Activated CD4-positive, alpha-beta T cell treated with anti-CD3 and anti-CD28 coated beads, Interleukin-2, Interleukin-4, amounts not matched to agents 100 ng/mL and 50 ng/mL, durations not matched to agents 16 hours and 8 hours (primary cell): ENCODE measurements around the gene CUX1.
"Not testable (repeated sequence)": the region's sequence is repeated elsewhere in the genome, so short reads cannot be mapped to it uniquely, and the experiment has no call there.

Experiments used
- DNase-seq: peaks from one replicate; pipeline ENCODE4 v3.0.0-alpha.2; 2020; ENCODE audit warnings: low spot score

Gene CUX1

GRCh38 chr7:102146122-102146521 lies 328.7 kb downstream of the CUX1 start:
- DNase-seq = no peak

GRCh38 chr7:102147008-102147407 lies 329.6 kb downstream of the CUX1 start:
- no peak for DNase-seq

GRCh38 chr7:102148799-102149198 lies 331.4 kb downstream of the CUX1 start:
- DNase-seq = no peak

GRCh38 chr7:102149416-102149815 lies 332.0 kb downstream of the CUX1 start:
- DNase-seq = no peak

GRCh38 chr7:102150266-102150665 lies 332.8 kb downstream of the CUX1 start:
- DNase-seq = no peak

GRCh38 chr7:102152672-102153598 lies 335.5 kb downstream of the CUX1 start:
- no peak for DNase-seq

- no peak for DNase-seq
Measured at GRCh38 chr7:102153599-102153946, 336.1 kb downstream of the CUX1 start.

- DNase-seq = no peak
Measured at GRCh38 chr7:102154425-102154824, 337.0 kb downstream of the CUX1 start.

GRCh38 chr7:102155821-102156441 lies 338.5 kb downstream of the CUX1 start:
- DNase-seq = no peak

GRCh38 chr7:102156867-102157266 lies 339.4 kb downstream of the CUX1 start:
- no peak for DNase-seq

GRCh38 chr7:102165136-102165535 lies 347.7 kb downstream of the CUX1 start:
- DNase-seq = no peak

- no peak for DNase-seq
Measured at GRCh38 chr7:102167254-102167653, 349.8 kb downstream of the CUX1 start.

- no peak for DNase-seq
Measured at GRCh38 chr7:102169651-102170392, 352.4 kb downstream of the CUX1 start.

GRCh38 chr7:102170393-102170970 lies 353.1 kb downstream of the CUX1 start:
- DNase-seq = no peak

GRCh38 chr7:102173669-102174068 lies 356.2 kb downstream of the CUX1 start:
- no peak for DNase-seq

GRCh38 chr7:102175423-102176170 lies 358.2 kb downstream of the CUX1 start:
- no peak for DNase-seq

- no peak for DNase-seq
Measured at GRCh38 chr7:102178410-102178809, 361.0 kb downstream of the CUX1 start.

- no peak for DNase-seq
Measured at GRCh38 chr7:102180727-102181126, 363.3 kb downstream of the CUX1 start.

- DNase-seq = no peak
Measured at GRCh38 chr7:102181517-102181916, 364.1 kb downstream of the CUX1 start.

- no peak for DNase-seq
Measured at GRCh38 chr7:102182016-102182415, 364.6 kb downstream of the CUX1 start.

- not testable (repeated sequence) for DNase-seq
Measured at GRCh38 chr7:102183848-102184247, 366.4 kb downstream of the CUX1 start.

GRCh38 chr7:102184303-102184702 lies 366.9 kb downstream of the CUX1 start:
- no peak for DNase-seq
